Endothelial cell of umbilical vein (primary cell): Measurements from ENCODE around the gene DUSP22. TPM values are rescaled to one million over a fixed set of nuclear protein-coding genes. Genes with fewer than 3 reads are reported as not detected.
A peak's percentile ranks its signal among the peaks of the same experiment; 100 is the strongest.

Experiments used
- BruUV-seq: library from RNA; stranded (reverse); fragments of 400-500 nt; replicated peaks from 2 replicates; lab custom pipeline; 2021; lab: Mats Ljungman, UMichigan
- CTCF ChIA-PET: fragments of 300-600, 350-600 bp; sonication (Branson Sonifier 250); formaldehyde crosslinking; loops from one replicate; lab custom pipeline; 2021; ENCODE audit warnings: antibody characterized with exemption, inconsistent platforms; lab: Charles Lee
- POLR2A ChIA-PET: fragments of 300-600, 350-600 bp; sonication (Branson Sonifier 250); formaldehyde crosslinking; loops from one replicate; lab custom pipeline; 2021; ENCODE audit warnings: antibody characterized with exemption, inconsistent platforms; lab: Charles Lee
- DNase-seq: peaks from one replicate; pipeline ENCODE4 v3.0.0-alpha.2; 2011; ENCODE audit warnings: low read depth, low spot score
- FAIRE-seq: peaks from 2 replicates; lab custom pipeline; 2011; peaks lifted over from hg19 to GRCh38; lab: Jason Lieb, UNC
- H2AFZ ChIP-seq: 2 replicates; pipeline ENCODE4 v1.6.0; 2012; ENCODE audit warnings: low read depth, low read length, control low read depth, inconsistent platforms
- H3K27ac ChIP-seq: 2 replicates; pipeline ENCODE4 v1.5.1; 2011; ENCODE audit warnings: low read depth, mild to moderate bottlenecking, control low read depth, low read length, moderate library complexity; ENCODE audit not compliant: insufficient read depth
- H3K27me3 ChIP-seq, 2 experiments: 2 replicates each; pipeline versions ENCODE4 v1.6.0 to v1.6.1; 2011; ENCODE audit warnings: low read length in 2 of 2, mixed read lengths in 1 of 2; ENCODE audit not compliant: control insufficient read depth in 2 of 2, insufficient read depth in 2 of 2
- H3K36me3 ChIP-seq, 2 experiments: 2 replicates in 1 of 2; 3 replicates in 1 of 2; pipeline ENCODE4 v1.5.1; 2011; ENCODE audit warnings: low read length in 2 of 2, mild to moderate bottlenecking in 1 of 2, moderate library complexity in 1 of 2; ENCODE audit not compliant: control insufficient read depth in 2 of 2, insufficient read depth in 2 of 2; ENCODE audit errors: extremely low read depth in 1 of 2
- H3K4me1 ChIP-seq: 3 replicates; pipeline ENCODE4 v1.5.1; 2011; ENCODE audit warnings: mild to moderate bottlenecking, low read length; ENCODE audit not compliant: control insufficient read depth, insufficient read depth; ENCODE audit errors: extremely low read depth
- H3K4me2 ChIP-seq: 2 replicates; pipeline ENCODE4 v1.6.1; 2011; ENCODE audit warnings: low read length, control low read depth, mixed read lengths; ENCODE audit not compliant: insufficient read depth
- H3K4me3 ChIP-seq, 3 experiments: fragments of 200-600 bp in 1 of 3; sonication (generic), shearing (Covaris generic) in 1 of 3; replicated peaks in 1 of 3; 2 replicates each; pipeline ENCODE4 v1.5.1; 2011 to 2016; ENCODE audit warnings: control low read depth in 3 of 3, low read length in 3 of 3, mild to moderate bottlenecking in 2 of 3, inconsistent platforms in 1 of 3, low read depth in 1 of 3, moderate library complexity in 1 of 3; ENCODE audit not compliant: insufficient read depth in 1 of 3
- H3K79me2 ChIP-seq: 2 replicates; pipeline ENCODE4 v1.6.0; 2012; ENCODE audit warnings: low read length, inconsistent platforms; ENCODE audit not compliant: control insufficient read depth, insufficient read depth
- H3K9ac ChIP-seq: replicated peaks from 2 replicates; pipeline ENCODE3; 2011; ENCODE audit warnings: low read length, control low read depth; ENCODE audit not compliant: insufficient read depth; ENCODE audit errors: extremely low read depth
- H3K9me1 ChIP-seq: replicated peaks from 3 replicates; pipeline ENCODE4 v1.6.0; 2011; ENCODE audit warnings: mild to moderate bottlenecking, low read length; ENCODE audit not compliant: control insufficient read depth, insufficient read depth; ENCODE audit errors: extremely low read depth
- H3K9me3 ChIP-seq: replicated peaks from 2 replicates; pipeline ENCODE4 v1.5.1; 2012; ENCODE audit warnings: low read length, inconsistent platforms; ENCODE audit not compliant: control insufficient read depth, insufficient read depth
- H4K20me1 ChIP-seq: replicated peaks from 2 replicates; pipeline ENCODE3; 2011; ENCODE audit warnings: mild to moderate bottlenecking, low read length; ENCODE audit not compliant: control insufficient read depth, insufficient read depth; ENCODE audit errors: extremely low read depth
- EZH2 ChIP-seq: IDR thresholded peaks from 2 replicates; pipeline ENCODE4 v1.6.1; 2012; ENCODE audit warnings: borderline replicate concordance, low read depth, mild to moderate bottlenecking, moderate library complexity, low read length, inconsistent platforms; ENCODE audit not compliant: severe bottlenecking
- FOS ChIP-seq: IDR thresholded peaks from 2 replicates; pipeline ENCODE4 v1.6.1; 2011; ENCODE audit warnings: mild to moderate bottlenecking, low read length, moderate library complexity, borderline replicate concordance; ENCODE audit not compliant: insufficient read depth
- GATA2 ChIP-seq: IDR thresholded peaks from 2 replicates; pipeline ENCODE4 v1.7.0; 2011; ENCODE audit warnings: low read depth, mild to moderate bottlenecking, moderate library complexity, mixed read lengths, low read length; ENCODE audit not compliant: insufficient read length, insufficient read depth
- JUN ChIP-seq: IDR thresholded peaks from 2 replicates; pipeline ENCODE4 v1.6.1; 2011; ENCODE audit warnings: borderline replicate concordance, low read depth; ENCODE audit not compliant: insufficient read length, insufficient read depth
- MAX ChIP-seq: IDR thresholded peaks from 2 replicates; pipeline ENCODE4 v1.6.1; 2011; ENCODE audit not compliant: insufficient read depth, insufficient read length
- MYC ChIP-seq: IDR thresholded peaks from one replicate; pipeline ENCODE4 v1.6.1; 2011; ENCODE audit warnings: mild to moderate bottlenecking, low read depth, low read length
- POLR2A ChIP-seq: IDR thresholded peaks from 2 replicates; pipeline ENCODE4 v1.6.1; 2012; ENCODE audit warnings: low read depth, mild to moderate bottlenecking, control low read depth, low read length
- POLR2AphosphoS5 ChIP-seq: IDR thresholded peaks from 2 replicates; pipeline ENCODE4 v1.6.1; 2012; ENCODE audit warnings: low read depth, mild to moderate bottlenecking, control low read depth, low read length, moderate library complexity; ENCODE audit not compliant: insufficient read depth
- dilution Hi-C: fragments of 300-500 bp; cut with MboI; formaldehyde crosslinking; loops from one replicate; pipeline ENCODE4 v1.15.0; 2019; ENCODE audit warnings: low sequenced_read_pairs; ENCODE audit not compliant: extremely low pct_ligation_motif_present
- intact Hi-C: fragments of 100-400 bp; cut with micrococcal nuclease; formaldehyde crosslinking; loops from one replicate; pipeline ENCODE4 v1.10.0; 2022
- polyA plus RNA-seq, 4 experiments: library from polyadenylated mRNA; depleted of rRNA in 3 of 4; stranded (reverse) in 3 of 4; unstranded in 1 of 4; fragments of >200 nt; gene quantifications; 2 replicates each; pipeline versions ENCODE4 v1.2.1 to v1.2.3, GENCODE V29; 2011 to 2012; ENCODE audit warnings: missing spikeins in 1 of 4
- total RNA-seq: library from RNA; stranded (reverse); gene quantifications from 2 replicates; pipeline ENCODE4 v1.2.3, GENCODE V29; 2021
- TF ChIP-seq, protein P1 (sequence below), 2 donors: IDR thresholded peaks; 1 replicate in 1 of 2; 2 replicates in 1 of 2; pipeline ENCODE4 v1.5.1; 2011; ENCODE audit warnings: low read length in 2 of 2, mild to moderate bottlenecking in 2 of 2, moderate library complexity in 2 of 2, control low read depth in 1 of 2, inconsistent platforms in 1 of 2, low read depth in 1 of 2; ENCODE audit not compliant: insufficient read depth in 1 of 2; ENCODE audit errors: extremely low read depth in 1 of 2

Gene DUSP22
- total and polyA plus RNA-seq, 2 donors (not counting 3 experiments of a cell fraction or from before 2014, with no cell fraction given), result 23.2 to 33.9 TPM

- no peak for DNase-seq
- dilution Hi-C loops, result no loop called here
Observed at GRCh38 chr6:355373-356208, 63.3 kb downstream of the DUSP22 start.

More at GRCh38 chr6:355373-356208, 63.3 kb downstream of the DUSP22 start:
- Histone ChIP-seq H4K20me1 (no peaks in the 10 kb centered on the region), H3K9ac (no peak overlapping the region), H3K27me3 (no peaks in the 10 kb centered on the region), H3K4me2 (no peak overlapping the region), H3K9me1 (no peaks in the 10 kb centered on the region), H2AFZ (no peak overlapping the region), H3K9me3 (no peaks in the 10 kb centered on the region), H3K36me3 (no peaks in the 10 kb centered on the region), H3K4me1 (no peaks in the 10 kb centered on the region), H3K27ac (no peak overlapping the region), H3K79me2 (no peaks in the 10 kb centered on the region), H3K4me3 (no peak overlapping the region)
- TF ChIP-seq MAX, result no peak
- TF ChIP-seq JUN, result no peak
- TF ChIP-seq POLR2AphosphoS5, result no peak
- no peak for TF ChIP-seq EZH2
- TF ChIP-seq FOS, result no peak
- TF ChIP-seq POLR2A, result no peak
- no peak for TF ChIP-seq GATA2
- no peak for TF ChIP-seq MYC
- TF ChIP-seq, protein P1, sequence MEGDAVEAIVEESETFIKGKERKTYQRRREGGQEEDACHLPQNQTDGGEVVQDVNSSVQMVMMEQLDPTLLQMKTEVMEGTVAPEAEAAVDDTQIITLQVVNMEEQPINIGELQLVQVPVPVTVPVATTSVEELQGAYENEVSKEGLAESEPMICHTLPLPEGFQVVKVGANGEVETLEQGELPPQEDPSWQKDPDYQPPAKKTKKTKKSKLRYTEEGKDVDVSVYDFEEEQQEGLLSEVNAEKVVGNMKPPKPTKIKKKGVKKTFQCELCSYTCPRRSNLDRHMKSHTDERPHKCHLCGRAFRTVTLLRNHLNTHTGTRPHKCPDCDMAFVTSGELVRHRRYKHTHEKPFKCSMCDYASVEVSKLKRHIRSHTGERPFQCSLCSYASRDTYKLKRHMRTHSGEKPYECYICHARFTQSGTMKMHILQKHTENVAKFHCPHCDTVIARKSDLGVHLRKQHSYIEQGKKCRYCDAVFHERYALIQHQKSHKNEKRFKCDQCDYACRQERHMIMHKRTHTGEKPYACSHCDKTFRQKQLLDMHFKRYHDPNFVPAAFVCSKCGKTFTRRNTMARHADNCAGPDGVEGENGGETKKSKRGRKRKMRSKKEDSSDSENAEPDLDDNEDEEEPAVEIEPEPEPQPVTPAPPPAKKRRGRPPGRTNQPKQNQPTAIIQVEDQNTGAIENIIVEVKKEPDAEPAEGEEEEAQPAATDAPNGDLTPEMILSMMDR (IDR thresholded peaks at IDR 0.05; ENCODE audit: extremely low read depth in 1 of 2, insufficient read depth in 1 of 2, low read depth in 1 of 2, low read length in 2 of 2), result no peak
- POLR2A ChIA-PET, result no interaction called here
- intact Hi-C loops, result no loop called here
- FAIRE-seq, result peak; percentile 59
- no TSS peak for BruUV-seq
- CTCF ChIA-PET, result interaction anchor here (0.6 to 1.6 kb wide), 3 partner anchors 11 to 30 kb away, joined by 3 to 4 read pairs (median 3); no protein-coding TSS in a partner anchor
